IMR-90 (cell line): ENCODE data around the gene TEX2. TPM values are rescaled to one million over a fixed set of nuclear protein-coding genes. Genes with fewer than 3 reads are reported as not detected.

Experiments used
- ATAC-seq: fragments of 200-7000 bp; cut with Tn5 transposase; 2 replicates; pipeline ENCODE4 v1.9.1; 2020; ENCODE audit warnings: low read depth, mild to moderate bottlenecking, moderate library complexity
- BruUV-seq: library from RNA; stranded (reverse); fragments of 400-500 nt; replicated peaks from 2 replicates; lab custom pipeline; 2021; lab: Mats Ljungman, UMichigan
- CTCF ChIA-PET: fragments of 300-600 bp; formaldehyde crosslinking; extraction: SDS; loops from one replicate; lab custom pipeline; 2021; ENCODE audit warnings: antibody characterized with exemption; lab: Yijun Ruan, JAX
- POLR2A ChIA-PET: fragments of 300-600 bp; sonication (Branson Sonifier 250); formaldehyde crosslinking; loops from one replicate; lab custom pipeline; 2022; ENCODE audit warnings: antibody characterized with exemption; ENCODE audit not compliant: unreplicated experiment; lab: Charles Lee
- DNase-seq: peaks from one replicate; pipeline ENCODE4 v3.0.0; 2013
- H2AFZ ChIP-seq: replicated peaks from 2 replicates; pipeline ENCODE3; 2013; ENCODE audit warnings: low read length, mild to moderate bottlenecking; ENCODE audit not compliant: poor library complexity
- H2AK5ac ChIP-seq: 2 replicates; pipeline ENCODE4 v1.6.1; 2013; ENCODE audit warnings: low read depth, low read length, inconsistent platforms
- H2AK9ac ChIP-seq: replicated peaks from 2 replicates; pipeline ENCODE3; 2013; ENCODE audit warnings: mild to moderate bottlenecking, low read depth, low read length, moderate library complexity; ENCODE audit not compliant: poor library complexity
- H2BK120ac ChIP-seq: 2 replicates; pipeline ENCODE4 v1.6.1; 2013; ENCODE audit warnings: low read depth, low read length, inconsistent platforms
- H2BK15ac ChIP-seq: 3 replicates; pipeline ENCODE4 v1.6.1; 2013; ENCODE audit warnings: low read depth, low read length, inconsistent platforms
- H2BK20ac ChIP-seq: 2 replicates; pipeline ENCODE4 v1.6.1; 2013; ENCODE audit warnings: low read depth, mild to moderate bottlenecking, inconsistent platforms, low read length, moderate library complexity
- H2BK5ac ChIP-seq: 2 replicates; pipeline ENCODE4 v1.6.1; 2013; ENCODE audit warnings: mild to moderate bottlenecking, low read depth, low read length, inconsistent platforms; ENCODE audit not compliant: poor library complexity, severe bottlenecking
- H3K14ac ChIP-seq: replicated peaks from 2 replicates; pipeline ENCODE4 v1.6.1; 2013; ENCODE audit warnings: low read depth, low read length, inconsistent platforms
- H3K18ac ChIP-seq: 2 replicates; pipeline ENCODE4 v1.6.1; 2013; ENCODE audit warnings: low read depth, low read length, control low read depth
- H3K23ac ChIP-seq: 2 replicates; pipeline ENCODE4 v1.6.1; 2013; ENCODE audit warnings: low read depth, low read length, inconsistent platforms
- H3K27ac ChIP-seq: 2 replicates; pipeline ENCODE4 v1.5.1; 2013; ENCODE audit warnings: mild to moderate bottlenecking, control low read depth, low read length; ENCODE audit not compliant: insufficient read depth
- H3K27me3 ChIP-seq: 2 replicates; pipeline ENCODE4 v1.6.1; 2013; ENCODE audit warnings: low read length; ENCODE audit not compliant: control insufficient read depth, insufficient read depth
- H3K36me3 ChIP-seq: 2 replicates; pipeline ENCODE4 v1.6.1; 2013; ENCODE audit warnings: low read length, mixed read lengths; ENCODE audit not compliant: control insufficient read depth, insufficient read depth
- H3K4ac ChIP-seq: 2 replicates; pipeline ENCODE4 v1.6.1; 2013; ENCODE audit warnings: low read depth, low read length, inconsistent platforms
- H3K4me1 ChIP-seq: 2 replicates; pipeline ENCODE4 v1.6.1; 2013; ENCODE audit warnings: low read length, mixed read lengths; ENCODE audit not compliant: control insufficient read depth, insufficient read depth
- H3K4me2 ChIP-seq: 2 replicates; pipeline ENCODE4 v1.6.1; 2013; ENCODE audit warnings: low read depth, mild to moderate bottlenecking, control low read depth, low read length, moderate library complexity
- H3K4me3 ChIP-seq: 2 replicates; pipeline ENCODE4 v1.5.1; 2013; ENCODE audit warnings: low read depth, mild to moderate bottlenecking, control low read depth, low read length, moderate library complexity; ENCODE audit not compliant: insufficient read depth
- H3K56ac ChIP-seq: 2 replicates; pipeline ENCODE4 v1.6.1; 2013; ENCODE audit warnings: low read length, inconsistent platforms; ENCODE audit not compliant: insufficient read depth; ENCODE audit errors: extremely low read depth
- H3K79me1 ChIP-seq, 2 experiments: 2 replicates each; pipeline ENCODE4 v1.6.1; 2013; ENCODE audit warnings: low read length in 2 of 2, inconsistent platforms in 1 of 2, low read depth in 1 of 2
- H3K9ac ChIP-seq: 2 replicates; pipeline ENCODE4 v1.6.1; 2013; ENCODE audit warnings: low read depth, low read length, control low read depth
- H3K9me1 ChIP-seq: 2 replicates; pipeline ENCODE4 v1.6.1; 2013; ENCODE audit warnings: low read length, inconsistent platforms; ENCODE audit not compliant: insufficient read depth
- H3K9me3 ChIP-seq: 2 replicates; pipeline ENCODE4 v1.6.1; 2013; ENCODE audit warnings: low read length; ENCODE audit not compliant: control insufficient read depth, insufficient read depth
- H4K20me1 ChIP-seq: 2 replicates; pipeline ENCODE4 v1.6.1; 2013; ENCODE audit warnings: low read length, inconsistent platforms; ENCODE audit not compliant: insufficient read depth
- H4K5ac ChIP-seq: 2 replicates; pipeline ENCODE4 v1.6.1; 2013; ENCODE audit warnings: mild to moderate bottlenecking, low read depth, low read length, control low read depth
- H4K8ac ChIP-seq, 2 experiments: 2 replicates each; pipeline ENCODE4 v1.6.1; 2013; ENCODE audit warnings: low read depth in 2 of 2, low read length in 2 of 2, control low read depth in 1 of 2, inconsistent platforms in 1 of 2
- H4K91ac ChIP-seq: 2 replicates; pipeline ENCODE4 v1.6.1; 2013; ENCODE audit warnings: low read depth, low read length, inconsistent platforms; ENCODE audit not compliant: insufficient read depth
- MAZ ChIP-seq: IDR thresholded peaks from 2 replicates; pipeline ENCODE4 v1.6.1; 2012; ENCODE audit warnings: low read depth, mild to moderate bottlenecking, low read length, improper control_type of control experiment, moderate library complexity, borderline replicate concordance
- NFE2L2 ChIP-seq: fragments of 150-350 bp; IDR thresholded peaks from 2 replicates; pipeline ENCODE4 v1.6.1; 2016; ENCODE audit warnings: low read depth, mild to moderate bottlenecking, low read length
- WGBS, 2 experiments: methylation state at CpG; one replicate each; pipeline versions ENCODE4 v1.1.5 to v1.1.7; 2013; ENCODE audit warnings: missing lambda C conversion rate in 2 of 2; ENCODE audit not compliant: insufficient read length in 1 of 2; ENCODE audit errors: extremely low coverage in 2 of 2; 5-methylcytosine and 5-hydroxymethylcytosine counted together
- dilution Hi-C: fragments of 300-500 bp; cut with HindIII; formaldehyde crosslinking; loops from one replicate; pipeline ENCODE4 v1.14.3; 2018; ENCODE audit warnings: low sequenced_read_pairs; ENCODE audit not compliant: unreplicated experiment
- in situ Hi-C: fragments of 300-500 bp; cut with MboI; formaldehyde crosslinking; loops from 3 replicates; pipeline ENCODE4 v1.14.3; 2019; ENCODE audit warnings: low sequenced_read_pairs, inconsistent platforms, mixed read lengths
- intact Hi-C: fragments of 100-400 bp; cut with micrococcal nuclease; formaldehyde crosslinking; loops from 2 replicates; pipeline ENCODE4 v1.10.0; 2022
- polyA plus RNA-seq, 3 experiments: library from polyadenylated mRNA; depleted of rRNA; stranded (reverse); fragments of >200 nt; gene quantifications; 2 replicates each; pipeline ENCODE4 v1.2.3, GENCODE V29; 2012; ENCODE audit warnings: low replicate concordance in 1 of 3
- total RNA-seq: library from RNA; depleted of rRNA; stranded (reverse); fragments of >200 nt; gene quantifications from 2 replicates; pipeline ENCODE4 v1.2.3, GENCODE V29; 2012
- TF ChIP-seq, protein P1 (sequence below): conservative IDR thresholded peaks from 2 replicates; pipeline ENCODE4 v1.5.1; 2012; ENCODE audit warnings: mild to moderate bottlenecking, low read depth, low read length, improper control_type of control experiment

Gene TEX2
- total and polyA plus RNA-seq, 2 of the 4 experiments (the other 2 are of a cell fraction) = 18.2 to 21.9 TPM

DNA sequence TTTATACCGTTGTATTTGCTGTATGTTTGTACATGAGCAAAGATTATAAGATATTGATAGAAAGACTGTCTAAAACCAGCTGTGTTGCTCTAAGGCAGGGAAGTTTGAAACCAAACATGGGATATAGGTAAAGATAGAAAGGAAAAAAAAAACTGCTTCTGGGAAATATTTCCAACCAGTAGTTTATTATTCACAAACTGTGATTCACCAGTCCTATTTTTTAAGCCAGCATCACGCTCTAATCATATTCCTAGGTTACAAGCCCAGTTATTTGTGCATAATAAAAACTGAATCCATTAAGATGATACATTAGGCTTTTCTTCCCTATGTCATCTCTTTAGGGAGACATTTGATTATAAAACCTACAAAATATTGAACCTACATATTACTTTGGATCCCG lies 137.1 kb downstream of the TEX2 start:
- in situ Hi-C loops = loop anchor here (5.0 kb wide), 1 partner anchor 59 kb away; no protein-coding TSS in a partner anchor
- peaks cover 6% of the 10 kb centered on the region; the same call in 1 of the 2 replicates for H3K9me1 ChIP-seq
- peaks cover 13% of the 10 kb centered on the region for H3K4me1 ChIP-seq
- H2AK5ac ChIP-seq = no peak overlapping the region
- no peaks in the 10 kb centered on the region for H3K27me3 ChIP-seq
- H3K18ac ChIP-seq = no peak overlapping the region
- no peak overlapping the region for H2BK120ac ChIP-seq
- H2AK9ac ChIP-seq = no peak overlapping the region
- H2BK20ac ChIP-seq = no peak overlapping the region
- H3K27ac ChIP-seq = no peak overlapping the region
- H4K20me1 ChIP-seq = peaks cover 5% of the 10 kb centered on the region; the same call in 1 of the 2 replicates
- no peak overlapping the region for H3K4ac ChIP-seq
- no peak for ATAC-seq
- peaks cover 25 to 50% of the 10 kb centered on the region in 2 experiments for H3K79me1 ChIP-seq
- H3K9me3 ChIP-seq = no peaks in the 10 kb centered on the region
- BruUV-seq = no TSS peak
- H3K36me3 ChIP-seq = no peaks in the 10 kb centered on the region
- TF ChIP-seq MAZ = no peak
- TF ChIP-seq, protein P1, sequence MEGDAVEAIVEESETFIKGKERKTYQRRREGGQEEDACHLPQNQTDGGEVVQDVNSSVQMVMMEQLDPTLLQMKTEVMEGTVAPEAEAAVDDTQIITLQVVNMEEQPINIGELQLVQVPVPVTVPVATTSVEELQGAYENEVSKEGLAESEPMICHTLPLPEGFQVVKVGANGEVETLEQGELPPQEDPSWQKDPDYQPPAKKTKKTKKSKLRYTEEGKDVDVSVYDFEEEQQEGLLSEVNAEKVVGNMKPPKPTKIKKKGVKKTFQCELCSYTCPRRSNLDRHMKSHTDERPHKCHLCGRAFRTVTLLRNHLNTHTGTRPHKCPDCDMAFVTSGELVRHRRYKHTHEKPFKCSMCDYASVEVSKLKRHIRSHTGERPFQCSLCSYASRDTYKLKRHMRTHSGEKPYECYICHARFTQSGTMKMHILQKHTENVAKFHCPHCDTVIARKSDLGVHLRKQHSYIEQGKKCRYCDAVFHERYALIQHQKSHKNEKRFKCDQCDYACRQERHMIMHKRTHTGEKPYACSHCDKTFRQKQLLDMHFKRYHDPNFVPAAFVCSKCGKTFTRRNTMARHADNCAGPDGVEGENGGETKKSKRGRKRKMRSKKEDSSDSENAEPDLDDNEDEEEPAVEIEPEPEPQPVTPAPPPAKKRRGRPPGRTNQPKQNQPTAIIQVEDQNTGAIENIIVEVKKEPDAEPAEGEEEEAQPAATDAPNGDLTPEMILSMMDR = no peak
- TF ChIP-seq NFE2L2 = no peak
- no peak overlapping the region for H4K5ac ChIP-seq
- H3K9ac ChIP-seq = no peak overlapping the region
- no peak overlapping the region; the same call in 1 of the 2 replicates for H3K4me2 ChIP-seq
- no peak overlapping the region for H4K8ac ChIP-seq
- H2AFZ ChIP-seq = no peak overlapping the region
- intact Hi-C loops = loop anchor here (5.0 kb wide), 1 partner anchor 44 kb away; no protein-coding TSS in a partner anchor
- no peak for DNase-seq
- H4K91ac ChIP-seq = no peak overlapping the region
- no peak overlapping the region for H3K23ac ChIP-seq
- ChIA-PET POLR2A (no interaction called here), CTCF (no interaction called here)
- WGBS, 2 experiments = 80% methylated on average over 1 of the region's 3 CpGs; no CpG with 5 or more reads in 1 of the 2 experiments
- dilution Hi-C loops = no loop called here
- no peak overlapping the region for H3K4me3 ChIP-seq
- no peak overlapping the region for H3K56ac ChIP-seq
- H2BK5ac ChIP-seq = no peak overlapping the region
- no peak overlapping the region for H2BK15ac ChIP-seq
- H3K14ac ChIP-seq = no peak overlapping the region
